NT2/D1 (cell line): ENCODE measurements around the gene LIPA.

Source experiments
- DNase-seq: peaks from one replicate; pipeline ENCODE4 v3.0.0-alpha.2; 2011; ENCODE audit warnings: low read depth, low spot score
- H3K27me3 ChIP-seq: 2 replicates; pipeline ENCODE4 v1.6.0; 2011; ENCODE audit warnings: mild to moderate bottlenecking; ENCODE audit not compliant: insufficient read length, insufficient read depth
- H3K36me3 ChIP-seq: 2 replicates; pipeline ENCODE4 v1.6.1; 2011; ENCODE audit warnings: mild to moderate bottlenecking, low read length, mixed read lengths; ENCODE audit not compliant: insufficient read depth, insufficient read length
- H3K4me1 ChIP-seq: 2 replicates; pipeline ENCODE4 v1.5.1; 2011; ENCODE audit not compliant: insufficient read depth, insufficient read length
- H3K4me3 ChIP-seq: 2 replicates; pipeline ENCODE4 v1.5.1; 2011; ENCODE audit warnings: low read depth; ENCODE audit not compliant: insufficient read length
- H3K9ac ChIP-seq: 2 replicates; pipeline ENCODE4 v1.6.0; 2011; ENCODE audit warnings: low read depth; ENCODE audit not compliant: insufficient read length
- H3K9me3 ChIP-seq: 2 replicates; pipeline ENCODE4 v1.5.1; 2011; ENCODE audit warnings: mild to moderate bottlenecking, low read length; ENCODE audit not compliant: insufficient read depth
- SUZ12 ChIP-seq: IDR thresholded peaks from 2 replicates; pipeline ENCODE4 v1.6.1; 2011; ENCODE audit not compliant: insufficient read length, insufficient read depth; ENCODE audit errors: extremely low read depth
- YY1 ChIP-seq: IDR thresholded peaks from 2 replicates; pipeline ENCODE4 v1.6.1; 2011; ENCODE audit not compliant: insufficient read length, insufficient read depth
- ZNF274 ChIP-seq: IDR thresholded peaks from 2 replicates; pipeline ENCODE4 v1.6.1; 2011; ENCODE audit warnings: mild to moderate bottlenecking, low read depth, low read length

LIPA gene

DNA sequence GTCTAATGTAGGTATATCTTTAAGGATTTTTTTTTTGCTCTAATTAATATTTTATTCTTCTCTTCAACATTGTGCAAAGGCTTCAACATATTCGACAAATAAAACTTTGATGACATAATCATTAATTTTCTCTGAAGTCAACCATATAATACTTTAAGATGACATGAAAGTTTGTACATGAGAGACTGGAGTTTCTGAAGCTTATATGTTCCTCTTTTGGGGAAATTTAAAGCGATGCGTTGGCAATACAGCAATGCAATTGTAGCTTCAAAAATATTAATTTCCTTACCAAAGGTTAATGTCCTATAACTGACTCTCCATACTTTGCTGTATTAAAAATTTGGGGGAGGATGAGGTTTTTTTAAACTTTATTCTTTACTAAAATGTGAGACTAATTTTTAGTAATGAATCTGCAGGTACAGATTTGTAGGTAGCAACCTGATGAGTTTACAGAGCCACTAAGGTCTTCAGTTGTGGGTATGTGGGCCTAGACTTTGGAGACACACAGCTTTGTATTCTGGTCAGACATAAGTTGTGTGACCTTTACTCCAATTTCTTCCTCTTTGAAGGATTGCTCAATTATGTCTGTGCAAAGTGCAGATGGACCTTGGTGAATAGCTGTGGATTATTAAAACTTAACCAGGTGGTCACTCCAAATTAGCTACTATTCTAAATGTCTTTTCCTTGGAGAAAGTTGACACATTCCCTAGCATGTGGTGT is 18.0 kb upstream of the LIPA start:
- TF ChIP-seq YY1 (no peak), SUZ12 (no peak), ZNF274 (no peak)
- no peak overlapping the region for H3K9ac ChIP-seq
- no peaks in the 10 kb centered on the region for H3K4me1 ChIP-seq
- no peak for DNase-seq
- no peaks in the 10 kb centered on the region for H3K27me3 ChIP-seq
- H3K9me3 ChIP-seq = peaks cover 3% of the 10 kb centered on the region; the same call in 1 of the 2 replicates
- H3K36me3 ChIP-seq = no peaks in the 10 kb centered on the region
- H3K4me3 ChIP-seq = no peak overlapping the region

DNA sequence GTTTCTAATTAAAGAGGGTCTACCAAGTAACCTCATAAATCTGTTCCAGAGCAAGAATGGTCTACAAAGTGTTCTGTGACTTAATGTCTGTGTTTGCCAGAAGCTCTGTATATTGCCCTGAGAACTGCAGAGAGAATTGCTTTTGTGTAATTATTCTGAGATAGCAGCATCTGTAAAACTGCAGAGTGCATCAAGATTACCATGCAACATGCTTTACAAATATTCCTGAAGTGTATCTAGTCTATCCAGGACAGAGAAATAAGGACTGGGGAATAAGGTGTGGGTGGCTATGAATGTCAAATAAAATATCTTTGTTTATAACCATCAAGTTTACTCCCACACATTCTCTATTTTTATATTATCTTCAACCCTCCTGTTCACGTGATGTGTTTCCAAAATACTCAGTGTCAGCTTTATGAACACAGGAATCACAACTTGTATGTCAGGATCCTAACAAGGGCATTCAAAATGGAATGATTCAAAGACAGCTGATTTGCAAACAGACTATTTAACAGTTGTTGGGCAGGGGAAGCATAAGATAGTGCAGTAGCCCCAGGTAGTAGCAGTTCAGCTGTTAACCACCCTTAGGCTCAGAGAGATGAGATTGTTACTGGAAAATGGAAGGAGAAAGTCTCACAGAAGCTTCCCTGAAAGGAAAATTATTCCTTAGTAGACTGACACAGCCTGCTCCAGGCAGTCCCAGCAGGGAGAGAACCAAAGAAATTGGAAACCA is 15.3 kb upstream of the LIPA start:
- Histone ChIP-seq H3K36me3 (no peaks in the 10 kb centered on the region), H3K4me3 (no peak overlapping the region), H3K4me1 (no peaks in the 10 kb centered on the region), H3K27me3 (no peaks in the 10 kb centered on the region), H3K9ac (no peak overlapping the region), H3K9me3 (peaks cover 9% of the 10 kb centered on the region; the same call in 1 of the 2 replicates)
- DNase-seq = no peak
- no peak for TF ChIP-seq ZNF274
- no peak for TF ChIP-seq YY1
- TF ChIP-seq SUZ12 = no peak

DNA sequence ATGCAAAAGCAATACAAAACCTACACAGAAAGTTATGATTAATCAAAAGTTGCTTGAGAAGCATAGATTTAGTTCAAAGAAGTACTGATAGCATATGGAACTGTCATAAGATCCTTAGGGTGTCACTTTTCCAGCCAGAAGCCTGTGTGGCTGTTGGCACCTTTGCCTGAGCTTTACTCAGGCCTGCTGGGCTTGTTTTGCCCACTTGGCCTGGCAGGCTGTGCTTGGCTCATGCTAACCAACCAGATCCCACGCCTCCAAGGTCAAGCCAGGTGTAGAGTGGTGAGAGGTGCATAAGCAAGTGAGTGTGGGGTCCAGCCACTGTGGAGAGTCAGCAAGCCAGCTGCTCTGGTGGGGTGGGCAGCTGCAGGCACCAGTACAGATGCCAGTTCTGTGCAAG is 12.0 kb upstream of the LIPA start:
- H3K4me1 ChIP-seq = no peaks in the 10 kb centered on the region
- DNase-seq = no peak
- no peaks in the 10 kb centered on the region for H3K36me3 ChIP-seq
- no peaks in the 10 kb centered on the region for H3K27me3 ChIP-seq
- peaks cover 9% of the 10 kb centered on the region; the same call in 1 of the 2 replicates for H3K9me3 ChIP-seq
- TF ChIP-seq ZNF274 (no peak), SUZ12 (no peak), YY1 (no peak)
- H3K4me3 ChIP-seq = no peak overlapping the region
- no peak overlapping the region for H3K9ac ChIP-seq

DNA sequence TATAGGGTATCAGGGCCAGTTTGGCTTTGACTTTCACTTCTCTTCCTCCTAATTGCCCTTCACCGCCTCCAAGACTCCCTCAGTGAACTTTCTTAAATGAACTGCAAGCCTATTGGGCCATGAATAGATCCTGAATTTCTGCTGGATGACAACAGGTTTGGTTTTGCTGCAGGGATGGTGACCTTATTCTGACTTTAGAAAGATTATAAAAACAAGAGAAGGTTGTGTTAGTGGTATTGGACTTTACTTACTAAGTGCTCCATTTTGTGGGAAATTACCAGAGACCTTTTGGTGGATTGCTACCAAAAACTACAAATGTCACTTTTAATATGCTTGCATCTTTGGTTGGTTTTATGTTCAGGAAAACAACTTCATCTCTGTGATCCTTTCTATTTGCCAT is 11.5 kb upstream of the LIPA start:
- no peak overlapping the region for H3K9ac ChIP-seq
- no peaks in the 10 kb centered on the region for H3K27me3 ChIP-seq
- no peaks in the 10 kb centered on the region for H3K4me1 ChIP-seq
- H3K9me3 ChIP-seq = peaks cover 9% of the 10 kb centered on the region; the same call in 1 of the 2 replicates
- TF ChIP-seq YY1 = no peak
- no peak overlapping the region for H3K4me3 ChIP-seq
- no peaks in the 10 kb centered on the region for H3K36me3 ChIP-seq
- no peak for DNase-seq

DNA sequence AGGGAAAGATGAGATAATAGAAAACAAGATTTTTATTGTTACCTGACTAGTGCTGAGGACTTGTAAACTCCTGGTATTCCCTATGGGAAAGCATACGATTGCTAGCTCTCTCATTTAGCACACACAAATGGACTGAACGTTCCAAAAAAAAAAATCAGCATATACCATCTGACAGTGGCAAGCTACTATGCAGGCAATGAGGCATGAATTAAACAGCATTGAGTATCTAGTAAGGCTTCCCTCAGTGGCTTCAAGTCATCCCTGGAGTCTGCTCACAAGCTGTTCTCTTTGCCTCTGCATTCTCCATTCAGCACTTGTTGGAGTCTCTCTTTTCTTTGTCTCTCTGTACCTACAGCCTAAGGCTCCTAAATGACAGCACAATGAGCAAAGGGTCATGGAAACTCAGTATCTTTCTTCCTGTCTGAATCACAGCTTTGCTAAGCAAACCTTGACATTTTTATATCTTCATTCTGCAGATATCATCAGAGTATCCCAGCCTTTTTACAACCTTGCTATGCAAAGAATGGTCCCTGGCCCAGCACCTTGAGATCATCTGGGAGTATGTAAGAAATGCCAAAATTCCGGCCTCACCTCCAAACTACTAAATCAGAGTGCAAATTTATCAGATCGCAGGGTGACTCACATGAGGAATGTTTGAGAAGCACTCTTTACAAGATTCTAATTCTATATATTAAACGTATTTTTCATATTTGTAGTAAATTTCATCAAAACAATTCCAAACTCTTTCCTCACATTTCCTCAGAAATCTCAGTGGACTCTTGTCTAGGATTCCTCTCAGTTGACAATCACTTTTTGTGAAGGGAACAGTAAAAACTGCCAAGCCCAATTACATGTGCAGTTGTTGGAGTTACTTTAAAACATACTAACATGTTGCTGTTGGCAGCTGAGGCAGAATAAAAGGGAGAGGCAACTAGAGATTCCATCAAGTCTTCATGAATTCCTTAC is 10.8 kb upstream of the LIPA start:
- H3K36me3 ChIP-seq = no peaks in the 10 kb centered on the region
- no peak overlapping the region for H3K4me3 ChIP-seq
- H3K9ac ChIP-seq = no peak overlapping the region
- peaks cover 9% of the 10 kb centered on the region; the same call in 1 of the 2 replicates for H3K9me3 ChIP-seq
- no peak for DNase-seq
- no peaks in the 10 kb centered on the region for H3K4me1 ChIP-seq
- no peaks in the 10 kb centered on the region for H3K27me3 ChIP-seq
- no peak for TF ChIP-seq YY1
- TF ChIP-seq ZNF274 = no peak
- TF ChIP-seq SUZ12 = no peak

DNA sequence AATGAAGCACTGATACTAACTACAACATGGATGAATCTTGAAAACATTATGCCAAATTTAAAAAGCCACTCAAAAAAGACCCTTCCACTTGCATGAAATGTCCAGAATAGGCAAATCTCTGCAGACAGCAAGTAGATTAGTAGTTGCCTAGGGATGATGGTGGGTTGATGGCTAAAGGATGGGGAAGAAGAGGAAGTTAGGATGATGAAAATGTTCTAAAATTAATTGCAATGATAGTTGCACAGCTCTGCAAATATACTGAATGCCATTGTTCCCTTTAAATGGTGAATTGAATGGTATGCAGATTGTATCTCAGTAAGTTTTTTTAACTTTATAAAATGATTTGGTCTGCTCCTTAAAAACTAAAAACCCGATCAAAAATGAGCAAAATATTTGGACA is 7.3 kb upstream of the LIPA start:
- no peaks in the 10 kb centered on the region for H3K27me3 ChIP-seq
- TF ChIP-seq YY1 = no peak
- no peak for TF ChIP-seq ZNF274
- TF ChIP-seq SUZ12 = no peak
- peaks cover 6% of the 10 kb centered on the region; the same call in 1 of the 2 replicates for H3K9me3 ChIP-seq
- H3K4me3 ChIP-seq = no peak overlapping the region
- DNase-seq = no peak
- H3K36me3 ChIP-seq = no peaks in the 10 kb centered on the region
- H3K4me1 ChIP-seq = no peaks in the 10 kb centered on the region
- H3K9ac ChIP-seq = no peak overlapping the region
